ENCODE results near the gene SPAG9.

Gene SPAG9

GRCh38 chr17:51079049-51079448 is 41.6 kb downstream of the SPAG9 start (continued):
- 0 out of 2 replicates have a peak, but pooled peaks have one; percentile 55 for TF ChIP-seq INSM2 (tag by site-specific recombination; IDR thresholded peaks at IDR 0.05)
- peak; percentile 63 for TF ChIP-seq PATZ1 (tag by site-specific recombination; IDR thresholded peaks at IDR 0.05)
- 0 out of 2 replicates have a peak, but pooled peaks have one; percentile 14 for TF ChIP-seq ZNF600 (tag by site-specific recombination; IDR thresholded peaks at IDR 0.05)
- TF ChIP-seq ZNF24 (tag by site-specific recombination; IDR thresholded peaks at IDR 0.05), result 0 out of 2 replicates have a peak, but pooled peaks have one; percentile 38
- peak; percentile 62; the same call in 1 of the 2 replicates for TF ChIP-seq ZNF362 (tag by site-specific recombination; IDR thresholded peaks at IDR 0.05)
- no peak for TF ChIP-seq ZNF433 (tag by site-specific recombination; IDR thresholded peaks at IDR 0.05; ENCODE audit: low read depth)
- 0 out of 2 replicates have a peak, but pooled peaks have one; percentile 42 for TF ChIP-seq ZNF324 (tag by site-specific recombination; IDR thresholded peaks at IDR 0.05)
- 0 out of 2 replicates have a peak, but pooled peaks have one; percentile 21 for TF ChIP-seq TSHZ1 (tag by site-specific recombination; IDR thresholded peaks at IDR 0.05; ENCODE audit: borderline replicate concordance)
- no peak for TF ChIP-seq ZNF184 (tag by site-specific recombination; IDR thresholded peaks at IDR 0.05)
- TF ChIP-seq ZSCAN23 (tag by site-specific recombination; IDR thresholded peaks at IDR 0.05), result 0 out of 2 replicates have a peak, but pooled peaks have one; percentile 54
- TF ChIP-seq ZNF19 (tag by site-specific recombination; IDR thresholded peaks at IDR 0.05; ENCODE audit: low read depth), result no peak
- TF ChIP-seq ZFP41 (tag by site-specific recombination; IDR thresholded peaks at IDR 0.05; ENCODE audit: borderline replicate concordance), result no peak
- TF ChIP-seq ZSCAN18 (tag by site-specific recombination; IDR thresholded peaks at IDR 0.05), result no peak
- peak; percentile 29; the same call in 1 of the 2 replicates for TF ChIP-seq ZNF558 (tag by site-specific recombination; IDR thresholded peaks at IDR 0.05)
- peak; percentile 44; the same call in 1 of the 2 replicates for TF ChIP-seq ZNF639 (tag by site-specific recombination; IDR thresholded peaks at IDR 0.05)
